Panc1 (cell line): Measurements from ENCODE around the gene CACNA1B.

Experiments used
- POLR2AphosphoS5 ChIP-seq: IDR thresholded peaks from 2 replicates; pipeline ENCODE4 v1.6.1; 2012; ENCODE audit warnings: mild to moderate bottlenecking, low read depth, low read length, moderate library complexity
- TF ChIP-seq, protein P1 (sequence below): fragments of 450-650 bp; IDR thresholded peaks from 2 replicates; pipeline ENCODE4 v1.5.1; 2017; ENCODE audit warnings: mild to moderate bottlenecking

DNA sequence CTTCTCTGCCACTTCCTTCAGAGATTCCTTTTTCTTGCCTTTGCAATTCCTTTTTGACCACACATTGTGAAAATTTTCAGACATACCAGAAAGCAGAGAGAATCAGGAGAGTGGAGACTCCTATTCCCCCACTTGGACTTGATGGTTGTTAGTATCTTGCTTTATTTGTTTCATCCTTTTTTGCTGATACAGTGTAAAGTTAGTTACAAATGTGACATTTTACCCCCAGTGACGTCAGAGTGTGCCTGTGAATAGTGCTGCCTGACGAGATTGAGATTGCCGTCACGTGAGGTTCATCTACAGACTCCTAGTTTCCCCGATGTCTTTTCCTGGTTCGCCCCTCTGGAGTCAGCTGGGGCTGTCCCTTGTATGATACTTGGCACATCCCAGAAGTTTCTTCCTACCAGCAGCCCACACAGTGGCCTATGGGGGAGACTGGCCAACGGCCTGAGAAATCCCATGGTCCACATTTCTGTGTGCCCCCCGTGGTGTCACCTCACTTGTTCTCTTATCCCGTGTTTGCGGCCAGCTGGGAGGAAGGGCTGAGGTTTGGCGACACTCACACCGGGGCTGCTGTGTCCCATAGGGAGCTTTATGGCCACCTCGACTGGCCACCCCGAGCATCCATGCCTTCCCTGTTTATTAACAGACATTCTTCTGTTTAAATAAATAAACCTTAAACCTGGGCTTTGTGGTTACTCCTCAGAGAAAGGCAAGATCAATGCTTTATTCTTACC, 48.2 kb upstream of the CACNA1B start:
- TF ChIP-seq, protein P1, sequence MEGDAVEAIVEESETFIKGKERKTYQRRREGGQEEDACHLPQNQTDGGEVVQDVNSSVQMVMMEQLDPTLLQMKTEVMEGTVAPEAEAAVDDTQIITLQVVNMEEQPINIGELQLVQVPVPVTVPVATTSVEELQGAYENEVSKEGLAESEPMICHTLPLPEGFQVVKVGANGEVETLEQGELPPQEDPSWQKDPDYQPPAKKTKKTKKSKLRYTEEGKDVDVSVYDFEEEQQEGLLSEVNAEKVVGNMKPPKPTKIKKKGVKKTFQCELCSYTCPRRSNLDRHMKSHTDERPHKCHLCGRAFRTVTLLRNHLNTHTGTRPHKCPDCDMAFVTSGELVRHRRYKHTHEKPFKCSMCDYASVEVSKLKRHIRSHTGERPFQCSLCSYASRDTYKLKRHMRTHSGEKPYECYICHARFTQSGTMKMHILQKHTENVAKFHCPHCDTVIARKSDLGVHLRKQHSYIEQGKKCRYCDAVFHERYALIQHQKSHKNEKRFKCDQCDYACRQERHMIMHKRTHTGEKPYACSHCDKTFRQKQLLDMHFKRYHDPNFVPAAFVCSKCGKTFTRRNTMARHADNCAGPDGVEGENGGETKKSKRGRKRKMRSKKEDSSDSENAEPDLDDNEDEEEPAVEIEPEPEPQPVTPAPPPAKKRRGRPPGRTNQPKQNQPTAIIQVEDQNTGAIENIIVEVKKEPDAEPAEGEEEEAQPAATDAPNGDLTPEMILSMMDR, result no peak
- TF ChIP-seq POLR2AphosphoS5, result no peak
